Upper lobe of left lung (tissue), 4 donors: Measurements from ENCODE around the gene UBE2F.

Experiments used
- CTCF ChIP-seq, 6 experiments: fragments of 450-650 bp in 4 of 6; fragments of 200-600 bp in 2 of 6; sonication (generic) in 2 of 6; IDR thresholded peaks; one replicate each; pipeline ENCODE4 v1.5.1; 2016 to 2019; ENCODE audit warnings: antibody characterized with exemption in 6 of 6
- EP300 ChIP-seq, 4 donors: sonication (generic); formaldehyde crosslinking; IDR thresholded peaks; one replicate each; pipeline ENCODE4 v1.5.1; 2017; ENCODE audit warnings: antibody characterized with exemption in 4 of 4, control low read depth in 2 of 4
- POLR2A ChIP-seq, 4 donors: fragments of 450-650 bp; IDR thresholded peaks; one replicate each; pipeline ENCODE4 v1.5.1; 2016 to 2017; ENCODE audit warnings: antibody characterized with exemption in 4 of 4, mild to moderate bottlenecking in 2 of 4
- POLR2AphosphoS5 ChIP-seq, 2 donors: sonication (generic); formaldehyde crosslinking; IDR thresholded peaks; one replicate each; pipeline ENCODE4 v1.5.1; 2017; ENCODE audit warnings: antibody characterized with exemption in 2 of 2

DNA sequence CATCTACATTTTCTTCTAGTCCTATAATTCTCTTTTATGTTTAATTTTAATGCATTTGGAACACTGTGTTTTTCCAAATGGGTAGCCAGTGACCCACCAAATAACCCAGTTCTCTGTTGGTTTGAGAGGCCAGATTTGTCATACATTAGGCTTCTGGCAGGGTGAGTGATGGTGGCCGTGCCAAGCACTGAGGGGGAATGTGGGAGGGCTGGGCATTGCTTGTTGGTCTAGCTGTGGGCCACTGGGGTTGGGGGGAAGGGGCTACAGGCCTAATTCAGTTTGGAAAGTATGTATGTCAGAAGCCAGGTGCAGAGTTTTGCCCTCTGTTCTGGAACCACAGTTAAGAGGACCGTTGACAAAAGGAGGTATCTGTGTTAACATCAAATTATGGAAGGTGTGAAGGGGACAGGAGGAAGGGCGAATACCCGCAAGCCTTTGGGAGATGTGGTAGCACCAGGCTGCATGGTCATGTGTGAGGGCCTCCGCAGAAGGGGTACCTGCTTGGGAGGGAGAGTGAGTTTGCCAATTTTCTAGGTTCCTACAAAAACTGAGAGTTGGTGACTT lies 55.9 kb downstream of the UBE2F start:
- TF ChIP-seq EP300 (IDR thresholded peaks at IDR 0.05) (no peak), CTCF (IDR thresholded peaks at IDR 0.05) (no peak), POLR2A (IDR thresholded peaks at IDR 0.05) (no peak), POLR2AphosphoS5 (IDR thresholded peaks at IDR 0.05) (no peak)
